Hepatocyte (in vitro differentiated cells): Measurements from ENCODE around the gene ACTR5.

Experiments used
- CTCF ChIP-seq: fragments of 200-600 bp; sonication (generic); IDR thresholded peaks from 2 replicates; pipeline ENCODE4 v1.5.1; 2016; ENCODE audit warnings: antibody characterized with exemption, mild to moderate bottlenecking; ENCODE audit not compliant: poor library complexity
- EZH2 ChIP-seq: fragments of 200-600 bp; sonication (generic); IDR thresholded peaks from 2 replicates; pipeline ENCODE4 v1.6.1; 2016; ENCODE audit warnings: antibody characterized with exemption, mild to moderate bottlenecking, borderline replicate concordance
- EZH2phosphoT487 ChIP-seq: fragments of 200-600 bp; sonication (generic); IDR thresholded peaks from one replicate; pipeline ENCODE4 v1.6.1; 2018; ENCODE audit warnings: antibody characterized with exemption, mild to moderate bottlenecking, low read depth, moderate library complexity; ENCODE audit not compliant: unreplicated experiment, severe bottlenecking

- TF ChIP-seq EZH2 = no peak
- no peak for TF ChIP-seq CTCF
- no peak for TF ChIP-seq EZH2phosphoT487
These were observed 664 bp upstream of the ACTR5 start for GRCh38 chr20:38747495-38748096.
